Pulmonary artery endothelial cell (primary cell): Measurements from ENCODE around the gene MS4A4E. TPM values are rescaled to one million over a fixed set of nuclear protein-coding genes. Genes with fewer than 3 reads are reported as not detected.
"Not testable (repeated sequence)": the region's sequence is repeated elsewhere in the genome, so short reads cannot be mapped to it uniquely, and the experiment has no call there.

ENCODE experiments used
- DNase-seq: peaks from one replicate; pipeline ENCODE4 v3.0.0-alpha.2; 2011; ENCODE audit warnings: low read depth, low spot score
- total RNA-seq: library from RNA; depleted of rRNA; stranded (reverse); fragments of >200 nt; gene quantifications from 2 replicates; pipeline ENCODE4 v1.2.3, GENCODE V29; 2014

The MS4A4E gene
- total RNA-seq = not detected in 2 replicates

DNA sequence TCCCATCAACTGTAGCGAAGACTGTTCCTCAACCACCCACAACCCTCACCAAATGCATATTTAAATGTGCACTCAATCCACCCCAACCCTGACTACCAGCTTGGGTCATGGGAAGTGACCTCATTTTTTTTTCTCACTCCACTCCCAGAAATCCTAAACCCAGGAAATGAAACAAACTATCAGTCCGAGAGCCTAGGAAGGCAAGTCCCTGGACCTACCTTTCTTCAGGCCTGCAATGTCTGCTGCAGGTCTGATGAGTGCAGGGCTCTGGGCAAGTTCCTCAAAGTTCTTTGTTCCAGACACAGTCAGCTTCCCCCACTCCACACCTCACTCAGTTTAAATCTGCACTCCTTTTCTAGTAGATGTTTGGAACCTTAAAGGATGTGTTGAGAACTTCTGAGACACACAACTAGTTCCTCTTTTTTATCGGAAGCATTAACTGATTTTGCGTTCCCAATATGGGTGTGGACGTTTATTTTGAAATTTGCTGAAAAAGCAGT is at the start of gene MS4A4E:
Gene MS4A4E, minus strand, starts transcription at position 398 of the 500 bp plus-strand sequence. CDS start 13,082 bp downstream, outside the sequence.
- DNase-seq = no peak

DNA sequence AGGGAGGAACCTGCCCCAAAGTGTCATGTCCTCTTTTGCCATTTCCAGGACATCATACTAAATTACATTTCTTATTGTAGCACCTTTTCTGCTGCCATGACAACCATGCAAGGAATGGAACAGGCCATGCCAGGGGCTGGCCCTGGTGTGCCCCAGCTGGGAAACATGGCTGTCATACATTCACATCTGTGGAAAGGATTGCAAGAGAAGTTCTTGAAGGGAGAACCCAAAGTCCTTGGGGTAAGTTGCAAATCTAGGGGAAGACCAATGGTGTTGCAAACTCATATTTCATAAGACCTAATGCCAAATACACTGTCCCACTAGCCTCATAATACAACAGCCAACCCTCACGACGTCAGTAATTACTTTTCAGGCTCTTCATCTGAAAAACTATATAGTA is 49.2 kb upstream of the MS4A4E start:
- DNase-seq = no peak

- no peak for DNase-seq
These were observed 45.6 kb upstream of the MS4A4E start for GRCh38 chr11:60288531-60288930.

- DNase-seq = not testable (repeated sequence)
These were observed 42.6 kb upstream of the MS4A4E start for GRCh38 chr11:60285411-60286126.

GRCh38 chr11:60282286-60282685 is 39.3 kb upstream of the MS4A4E start:
- DNase-seq = no peak

- no peak for DNase-seq
These were observed 38.5 kb upstream of the MS4A4E start for GRCh38 chr11:60281485-60281884.

- no peak for DNase-seq
These were observed 37.5 kb upstream of the MS4A4E start, which contains the start of gene MS4A4A for GRCh38 chr11:60280412-60280811. Gene MS4A4A (plus strand): TSS chr11:60280666. CDS start chr11:60280676, 10 bp downstream.

- DNase-seq = no peak
These were observed 31.5 kb upstream of the MS4A4E start for GRCh38 chr11:60274416-60274815.

DNA sequence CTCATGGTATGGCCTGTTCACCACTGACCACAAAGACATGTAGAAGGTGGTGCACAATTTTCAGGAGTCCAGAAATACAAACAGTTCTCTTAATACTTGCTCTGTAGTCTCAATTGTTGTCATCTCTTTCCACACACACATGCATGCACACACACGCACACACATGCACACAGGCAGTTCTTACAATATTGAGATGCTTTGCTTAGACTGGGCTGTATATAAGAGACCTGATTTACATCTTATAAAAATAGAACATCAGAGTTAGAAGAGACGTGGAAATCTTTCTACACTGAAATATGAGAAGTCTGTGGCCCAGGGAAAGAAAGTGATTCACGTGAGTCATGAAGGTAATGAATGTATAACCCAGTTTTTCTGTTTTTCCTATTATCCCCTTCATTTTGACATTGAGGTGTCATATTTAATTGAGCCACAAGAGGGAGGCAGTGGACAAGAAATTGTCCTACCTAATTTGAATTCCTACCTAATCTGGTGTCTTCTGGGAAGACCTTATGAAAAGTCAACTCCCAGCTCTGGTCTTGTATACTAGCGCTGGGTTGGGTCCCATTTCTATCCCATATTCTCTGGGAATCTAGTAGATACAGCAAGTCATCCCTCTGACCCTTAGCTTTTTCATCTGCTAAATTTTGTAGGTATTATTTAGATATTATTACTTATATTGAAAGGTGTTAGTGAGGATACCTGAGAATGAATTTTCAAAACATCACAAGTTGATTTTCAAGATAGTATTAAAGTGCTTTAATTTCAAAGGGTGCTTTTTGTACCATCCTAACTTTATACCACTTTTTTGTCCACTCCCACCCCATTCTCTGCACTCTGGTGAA is 22.7 kb upstream of the MS4A4E start:
- no peak for DNase-seq

DNA sequence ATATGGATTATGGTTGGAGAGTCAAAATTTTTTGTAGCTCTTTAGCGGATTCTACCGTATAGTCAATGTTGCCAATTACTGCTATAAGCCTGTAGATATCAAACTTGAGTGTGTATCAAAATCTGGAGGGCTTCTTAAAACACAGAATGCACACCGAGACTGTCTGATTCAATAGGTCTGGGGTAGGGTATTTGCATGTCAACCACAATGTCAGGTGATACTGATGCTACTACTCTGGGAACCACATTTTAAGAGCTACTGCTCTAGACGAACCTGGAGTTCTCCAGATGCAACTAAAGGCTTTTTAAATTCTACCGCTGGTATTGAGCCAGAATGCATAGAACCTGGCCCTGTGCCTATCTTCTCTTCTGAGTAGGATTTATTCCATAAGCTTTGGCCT is 21.7 kb upstream of the MS4A4E start:
- DNase-seq = no peak

DNA sequence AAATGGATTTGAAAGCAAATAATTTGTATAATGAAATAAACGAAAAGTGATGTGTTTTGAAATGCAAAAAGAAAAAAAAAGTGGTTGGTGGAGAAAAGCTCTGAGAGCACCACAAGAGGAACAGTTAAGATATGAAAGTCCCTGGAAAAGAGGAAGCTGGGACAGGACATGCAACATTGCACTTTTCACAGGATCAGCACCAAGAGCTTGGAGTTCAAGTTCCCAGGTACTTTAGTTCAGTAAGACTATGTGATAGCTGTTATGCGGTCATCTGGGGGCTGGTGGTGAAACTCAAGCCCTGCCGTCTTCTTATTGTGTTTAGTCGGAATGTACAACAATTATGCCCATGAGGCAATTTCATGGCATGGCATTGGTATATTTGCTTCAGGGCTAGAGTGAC is 20.5 kb upstream of the MS4A4E start:
- no peak for DNase-seq

DNA sequence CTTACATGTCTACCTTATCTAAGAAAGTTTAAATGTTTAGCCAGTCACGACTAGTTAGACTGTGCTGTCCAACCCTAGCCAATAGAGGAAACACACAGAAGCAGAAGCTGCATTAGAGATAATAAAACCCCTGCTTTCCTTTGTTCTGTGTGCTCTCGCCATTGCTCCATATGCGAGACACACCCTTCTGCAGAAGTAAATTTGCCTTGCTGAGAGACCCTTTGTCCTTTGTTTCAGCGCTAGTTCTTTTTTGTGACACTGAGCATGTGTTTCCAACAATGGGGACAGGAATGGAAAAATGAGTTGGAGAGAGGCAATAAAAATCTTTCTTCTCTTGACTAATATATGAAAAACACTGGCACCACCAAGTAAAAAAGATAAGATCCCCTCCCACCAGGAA is 18.1 kb upstream of the MS4A4E start:
- DNase-seq = no peak

GRCh38 chr11:60257956-60258722 is 15.2 kb upstream of the MS4A4E start:
- DNase-seq = no peak

- no peak for DNase-seq
These were observed 9.5 kb upstream of the MS4A4E start for GRCh38 chr11:60252213-60253108.

GRCh38 chr11:60251485-60252212 is 8.7 kb upstream of the MS4A4E start:
- no peak for DNase-seq

DNA sequence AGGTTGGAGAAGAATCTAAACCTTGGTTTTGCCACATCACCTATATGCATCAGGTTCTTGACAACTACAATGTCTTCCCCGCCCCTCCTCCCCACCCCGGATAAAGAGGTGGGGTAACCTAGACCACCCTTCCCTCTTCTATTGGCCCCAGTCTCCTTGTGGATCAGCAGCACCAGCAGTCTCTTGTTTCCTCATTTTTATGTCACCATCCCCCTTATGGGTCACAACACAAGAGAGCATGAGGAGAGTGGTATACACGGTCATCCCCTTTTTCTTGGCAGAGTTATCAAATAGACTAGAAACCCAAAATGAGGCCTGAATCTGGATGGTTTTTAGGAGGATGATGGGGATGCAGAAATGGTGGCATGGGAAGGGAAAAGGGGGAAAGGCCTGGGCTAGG is 1.2 kb downstream of the MS4A4E start:
- DNase-seq = no peak

- DNase-seq = no peak
These were observed 2.3 kb downstream of the MS4A4E start for GRCh38 chr11:60240662-60241061.

- DNase-seq = no peak
These were observed 7.6 kb downstream of the MS4A4E start for GRCh38 chr11:60235321-60235720.

DNA sequence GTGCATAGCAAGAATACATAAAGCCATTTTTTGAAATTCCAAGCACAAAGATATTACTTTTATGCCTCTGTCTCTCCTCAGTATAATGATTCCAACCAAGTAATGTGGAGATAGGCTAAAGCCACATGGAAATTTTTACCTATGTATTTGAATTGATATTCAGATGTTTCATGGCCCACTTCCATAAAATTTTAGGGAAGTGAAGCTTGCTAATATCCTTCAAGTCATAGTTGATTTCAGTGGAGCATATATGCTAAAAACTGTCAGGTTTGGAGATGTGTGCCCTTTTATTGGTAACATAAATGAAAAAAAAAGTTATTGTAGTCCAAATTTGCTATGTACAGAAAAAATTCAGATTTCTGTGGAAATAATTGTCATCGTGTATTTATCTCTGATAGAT is 12.3 kb downstream of the MS4A4E start:
- no peak for DNase-seq

DNA sequence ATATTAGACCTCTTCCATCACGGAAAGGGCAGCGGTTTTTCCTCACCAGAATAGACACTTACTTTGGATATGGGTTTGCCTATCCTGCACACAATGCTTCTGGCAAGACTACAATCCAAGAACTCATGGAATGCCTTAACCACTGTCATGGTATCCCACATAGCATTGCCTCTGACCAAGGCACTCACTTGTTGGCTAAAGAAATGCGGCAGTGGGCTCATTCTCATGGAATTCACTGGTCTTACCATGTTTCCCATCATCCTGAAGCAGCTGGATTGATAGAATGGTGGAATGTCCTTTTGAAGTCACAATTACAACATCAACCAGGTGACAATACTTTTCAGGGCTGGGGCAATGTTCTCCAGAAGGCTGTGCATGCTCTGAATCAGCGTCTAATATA is 20.8 kb downstream of the MS4A4E start:
- DNase-seq = no peak
